GM23338 (cell line): ENCODE results near the gene MVP. TPM values are rescaled to one million over a fixed set of nuclear protein-coding genes. Genes with fewer than 3 reads are reported as not detected.

Source experiments
- ATAC-seq: fragments of 200-7000 bp; cut with Tn5 transposase; 3 replicates; pipeline ENCODE4 v1.9.1; 2020
- DNase-seq: peaks from one replicate; pipeline ENCODE4 v3.0.0-alpha.2; 2015; ENCODE audit warnings: low spot score
- H2AFZ ChIP-seq: fragments of 200-600 bp; sonication (generic); 2 replicates; pipeline ENCODE4 v1.8.0; 2016; ENCODE audit warnings: antibody characterized with exemption, mild to moderate bottlenecking, moderate library complexity
- H3F3A ChIP-seq: fragments of 200-600 bp; sonication (generic); replicated peaks from 2 replicates; pipeline ENCODE4 v1.8.0; 2017; ENCODE audit warnings: antibody characterized with exemption, mixed run types, low read depth
- H3K27ac ChIP-seq: fragments of 200-600 bp; sonication (generic); 2 replicates; pipeline ENCODE4 v1.6.1; 2016; ENCODE audit warnings: low read depth
- H3K27me3 ChIP-seq: fragments of 200-600 bp; sonication (generic); 2 replicates; pipeline ENCODE4 v1.8.0; 2016; ENCODE audit warnings: mild to moderate bottlenecking, mixed run types, moderate library complexity; ENCODE audit not compliant: insufficient read depth
- H3K36me3 ChIP-seq: fragments of 200-600 bp; sonication (generic); 2 replicates; pipeline ENCODE4 v1.8.0; 2016; ENCODE audit warnings: mild to moderate bottlenecking; ENCODE audit not compliant: insufficient read depth
- H3K4me1 ChIP-seq: fragments of 200-600 bp; sonication (generic); 2 replicates; pipeline ENCODE4 v1.8.0; 2016; ENCODE audit warnings: mild to moderate bottlenecking, moderate library complexity; ENCODE audit not compliant: insufficient read depth
- H3K4me2 ChIP-seq: fragments of 200-600 bp; sonication (generic); 2 replicates; pipeline ENCODE4 v1.7.1; 2017; ENCODE audit warnings: mixed run types
- H3K4me3 ChIP-seq: fragments of 200-600 bp; sonication (generic); 2 replicates; pipeline ENCODE4 v1.6.1; 2016; ENCODE audit warnings: mixed run types
- H3K79me2 ChIP-seq: fragments of 200-600 bp; sonication (generic); replicated peaks from 2 replicates; pipeline ENCODE4 v1.8.0; 2017; ENCODE audit warnings: mild to moderate bottlenecking; ENCODE audit not compliant: insufficient read depth
- H3K9me2 ChIP-seq: fragments of 200-600 bp; sonication (generic); 2 replicates; pipeline ENCODE4 v1.8.0; 2017; ENCODE audit not compliant: insufficient read depth
- H4K20me1 ChIP-seq: fragments of 200-600 bp; sonication (generic); replicated peaks from 2 replicates; pipeline ENCODE4 v1.8.0; 2017; ENCODE audit warnings: mild to moderate bottlenecking; ENCODE audit not compliant: insufficient read depth
- H3K27ac Mint-ChIP-seq: 2 replicates; pipeline ENCODE4 v1.8.0; 2020; ENCODE audit warnings: inconsistent platforms, mild to moderate bottlenecking, moderate library complexity, mixed read lengths
- H3K27me3 Mint-ChIP-seq: 3 replicates; pipeline ENCODE4 v1.8.0; 2022; ENCODE audit warnings: low read depth, mild to moderate bottlenecking, moderate library complexity, mixed read lengths, inconsistent platforms; ENCODE audit not compliant: insufficient read depth, poor library complexity
- H3K36me3 Mint-ChIP-seq: 3 replicates; pipeline ENCODE4 v1.8.0; 2021; ENCODE audit warnings: low read depth, mild to moderate bottlenecking, inconsistent platforms, moderate library complexity, mixed read lengths
- H3K4me1 Mint-ChIP-seq: 3 replicates; pipeline ENCODE4 v1.8.0; 2020; ENCODE audit warnings: mild to moderate bottlenecking, inconsistent platforms, mixed read lengths
- H3K4me3 Mint-ChIP-seq: 3 replicates; pipeline ENCODE4 v1.8.0; 2021; ENCODE audit warnings: moderate library complexity, mild to moderate bottlenecking, inconsistent platforms, mixed read lengths
- H3K9me3 Mint-ChIP-seq: 3 replicates; pipeline ENCODE4 v1.8.0; 2020; ENCODE audit warnings: moderate library complexity, mild to moderate bottlenecking, inconsistent platforms, mixed read lengths
- CREB1 ChIP-seq: fragments of 250-450 bp; sonication (Bioruptor Pico); IDR thresholded peaks from 2 replicates; pipeline ENCODE4 v1.5.0; 2020; ENCODE audit warnings: low read depth, mild to moderate bottlenecking, moderate library complexity
- EZH2phosphoT487 ChIP-seq: fragments of 200-600 bp; sonication (generic); IDR thresholded peaks from one replicate; pipeline ENCODE4 v1.8.1; 2018; ENCODE audit warnings: antibody characterized with exemption; ENCODE audit not compliant: unreplicated experiment
- JUNB ChIP-seq: IDR thresholded peaks from one replicate; pipeline ENCODE4 v1.6.1; 2016; ENCODE audit warnings: antibody characterized with exemption; ENCODE audit not compliant: unreplicated experiment
- POLR2AphosphoS5 ChIP-seq: IDR thresholded peaks from 2 replicates; pipeline ENCODE4 v1.6.1; 2016; ENCODE audit warnings: antibody characterized with exemption, low read depth
- REST ChIP-seq: IDR thresholded peaks from one replicate; pipeline ENCODE4 v1.6.1; 2018; ENCODE audit warnings: antibody characterized with exemption; ENCODE audit not compliant: unreplicated experiment
- STAT1 ChIP-seq: IDR thresholded peaks from one replicate; pipeline ENCODE4 v1.6.1; 2016; ENCODE audit warnings: antibody characterized with exemption; ENCODE audit not compliant: unreplicated experiment
- ZNF462 ChIP-seq: fragments of 250-450 bp; sonication (Bioruptor Pico); IDR thresholded peaks from 2 replicates; pipeline ENCODE4 v1.5.0; 2020; ENCODE audit warnings: mild to moderate bottlenecking, moderate library complexity
- polyA plus RNA-seq: library from polyadenylated mRNA; unstranded; fragments of >200 nt; fragmentation: Nextera tagmentation; extraction: Ambion mirVana; gene quantifications from 2 replicates; pipeline ENCODE4 v1.2.1, GENCODE V29; 2016
- total RNA-seq: library from RNA; depleted of rRNA; stranded (reverse); fragments of >200 nt; shearing (Covaris generic); gene quantifications from 2 replicates; pipeline ENCODE4 v1.2.3, GENCODE V29; 2014
- TF ChIP-seq, protein P1 (sequence below), 2 experiments: fragments of 200-600 bp in 1 of 2; sonication (generic) in 1 of 2; conservative IDR thresholded peaks; 2 replicates each; pipeline versions ENCODE4 v1.5.1 to v1.6.1; 2016 to 2017; ENCODE audit warnings: antibody characterized with exemption in 2 of 2, low read depth in 2 of 2, mild to moderate bottlenecking in 2 of 2, moderate library complexity in 1 of 2

Gene MVP
- total and polyA plus RNA-seq, 2 experiments from 2014 or later = 1.4 to 3.7 TPM

DNA sequence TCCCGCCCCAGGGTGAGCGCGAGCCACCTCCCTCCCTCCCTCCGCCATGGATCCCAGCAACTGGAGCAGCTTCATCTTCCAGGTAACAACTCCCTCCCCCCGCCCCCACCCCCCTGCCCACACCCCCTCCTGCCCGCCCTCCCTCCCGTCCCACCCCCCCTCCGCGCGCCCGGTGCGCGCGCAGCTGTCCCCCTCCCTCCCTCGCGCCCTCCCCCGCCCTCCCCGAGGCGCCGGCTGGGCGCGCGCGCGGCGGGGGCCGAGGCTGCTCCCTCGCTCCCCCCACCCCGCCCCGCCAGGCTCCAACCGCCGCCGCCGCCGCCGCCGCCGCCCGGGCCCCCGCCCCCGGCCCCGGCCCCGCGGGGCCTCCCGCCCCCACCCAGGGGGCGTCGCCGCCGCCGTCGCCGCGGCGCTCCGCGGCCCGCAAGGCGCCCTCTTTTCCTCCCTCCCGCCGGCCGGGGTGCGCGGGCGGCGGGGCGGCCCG lies 14.1 kb upstream of the MVP start, which contains the start of gene MAZ:
TSS of gene MAZ (plus strand) at position 431 of the 481 bp plus-strand sequence. CDS start 173 bp downstream, outside the sequence.
- H2AFZ ChIP-seq = no peak within 1 kb of the TSS
- H3K4me3 ChIP-seq = peak within 1 kb of the TSS; percentile 91
- peaks cover 52% of the 10 kb centered on the region for H3K4me1 ChIP-seq
- H3F3A ChIP-seq = peaks cover 52% of the 10 kb centered on the region
- H3K4me1 Mint-ChIP-seq = peaks cover 57% of the 10 kb centered on the region
- ATAC-seq = peak; percentile 0; the same call in 1 of the 3 replicates
- peaks cover 21% of the 10 kb centered on the region for H3K79me2 ChIP-seq
- H3K27ac Mint-ChIP-seq = peak within 1 kb of the TSS; percentile 99
- H3K36me3 Mint-ChIP-seq = peaks cover 65% of the 10 kb centered on the region
- TF ChIP-seq EZH2phosphoT487 (no peak), POLR2AphosphoS5 (no peak), STAT1 (no peak)
- TF ChIP-seq, protein P1, sequence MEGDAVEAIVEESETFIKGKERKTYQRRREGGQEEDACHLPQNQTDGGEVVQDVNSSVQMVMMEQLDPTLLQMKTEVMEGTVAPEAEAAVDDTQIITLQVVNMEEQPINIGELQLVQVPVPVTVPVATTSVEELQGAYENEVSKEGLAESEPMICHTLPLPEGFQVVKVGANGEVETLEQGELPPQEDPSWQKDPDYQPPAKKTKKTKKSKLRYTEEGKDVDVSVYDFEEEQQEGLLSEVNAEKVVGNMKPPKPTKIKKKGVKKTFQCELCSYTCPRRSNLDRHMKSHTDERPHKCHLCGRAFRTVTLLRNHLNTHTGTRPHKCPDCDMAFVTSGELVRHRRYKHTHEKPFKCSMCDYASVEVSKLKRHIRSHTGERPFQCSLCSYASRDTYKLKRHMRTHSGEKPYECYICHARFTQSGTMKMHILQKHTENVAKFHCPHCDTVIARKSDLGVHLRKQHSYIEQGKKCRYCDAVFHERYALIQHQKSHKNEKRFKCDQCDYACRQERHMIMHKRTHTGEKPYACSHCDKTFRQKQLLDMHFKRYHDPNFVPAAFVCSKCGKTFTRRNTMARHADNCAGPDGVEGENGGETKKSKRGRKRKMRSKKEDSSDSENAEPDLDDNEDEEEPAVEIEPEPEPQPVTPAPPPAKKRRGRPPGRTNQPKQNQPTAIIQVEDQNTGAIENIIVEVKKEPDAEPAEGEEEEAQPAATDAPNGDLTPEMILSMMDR (conservative IDR thresholded peaks at IDR 0.05; ENCODE audit: low read depth in 2 of 2) = no peak
- H3K27me3 Mint-ChIP-seq = peaks cover 38% of the 10 kb centered on the region
- peaks cover 17% of the 10 kb centered on the region; the same call in 1 of the 2 replicates for H3K36me3 ChIP-seq
- H3K27me3 ChIP-seq = no peaks in the 10 kb centered on the region
- H3K27ac ChIP-seq = peak within 1 kb of the TSS; percentile 99
- DNase-seq = no peak
- peak within 1 kb of the TSS; percentile 91 for H3K4me3 Mint-ChIP-seq
- H3K9me2 ChIP-seq = no peaks in the 10 kb centered on the region
- H3K4me2 ChIP-seq = peak within 1 kb of the TSS; percentile 97
- H3K9me3 Mint-ChIP-seq = peaks cover 3% of the 10 kb centered on the region
- H4K20me1 ChIP-seq = peaks cover 19% of the 10 kb centered on the region; the same call in 1 of the 2 replicates

DNA sequence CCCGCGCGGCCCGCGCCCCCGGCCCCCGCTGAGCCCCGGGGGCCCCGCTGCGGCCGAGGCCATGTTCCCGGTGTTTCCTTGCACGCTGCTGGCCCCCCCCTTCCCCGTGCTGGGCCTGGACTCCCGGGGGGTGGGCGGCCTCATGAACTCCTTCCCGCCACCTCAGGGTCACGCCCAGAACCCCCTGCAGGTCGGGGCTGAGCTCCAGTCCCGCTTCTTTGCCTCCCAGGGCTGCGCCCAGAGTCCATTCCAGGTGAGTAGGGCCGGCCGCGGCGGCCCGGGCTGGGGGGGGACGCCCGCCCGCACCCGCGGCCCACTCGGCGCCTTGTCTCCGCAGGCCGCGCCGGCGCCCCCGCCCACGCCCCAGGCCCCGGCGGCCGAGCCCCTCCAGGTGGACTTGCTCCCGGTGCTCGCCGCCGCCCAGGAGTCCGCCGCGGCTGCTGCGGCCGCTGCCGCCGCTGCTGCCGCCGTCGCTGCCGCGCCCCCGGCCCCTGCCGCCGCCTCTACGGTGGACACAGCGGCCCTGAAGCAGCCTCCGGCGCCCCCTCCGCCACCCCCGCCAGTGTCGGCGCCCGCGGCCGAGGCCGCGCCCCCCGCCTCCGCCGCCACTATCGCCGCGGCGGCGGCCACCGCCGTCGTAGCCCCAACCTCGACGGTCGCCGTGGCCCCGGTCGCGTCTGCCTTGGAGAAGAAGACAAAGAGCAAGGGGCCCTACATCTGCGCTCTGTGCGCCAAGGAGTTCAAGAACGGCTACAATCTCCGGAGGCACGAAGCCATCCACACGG lies 13.4 kb upstream of the MVP start:
- Histone ChIP-seq H3K9me2 (no peaks in the 10 kb centered on the region), H2AFZ (no peak overlapping the region), H3K4me1 (peaks cover 52% of the 10 kb centered on the region), H3K27me3 (no peaks in the 10 kb centered on the region), H3F3A (peaks cover 57% of the 10 kb centered on the region), H3K36me3 (peaks cover 17% of the 10 kb centered on the region; the same call in 1 of the 2 replicates), H3K4me3 (peak overlapping the region; percentile 87), H3K79me2 (peaks cover 21% of the 10 kb centered on the region), H4K20me1 (peaks cover 19% of the 10 kb centered on the region; the same call in 1 of the 2 replicates), H3K4me2 (peak overlapping the region; percentile 97), H3K27ac (peak overlapping the region; percentile 69; the same call in 1 of the 2 replicates)
- TF ChIP-seq REST (no peak), ZNF462 (CRISPR knock-in tag) (no peak), JUNB (no peak), POLR2AphosphoS5 (peak; percentile 53), CREB1 (CRISPR knock-in tag) (no peak)
- peak overlapping the region; percentile 86 for H3K4me3 Mint-ChIP-seq
- peaks cover 58% of the 10 kb centered on the region for H3K36me3 Mint-ChIP-seq
- DNase-seq (peak; percentile 76), ATAC-seq (no peak)
- H3K4me1 Mint-ChIP-seq = peaks cover 55% of the 10 kb centered on the region
- H3K27ac Mint-ChIP-seq = no peak overlapping the region
- H3K27me3 Mint-ChIP-seq = peaks cover 43% of the 10 kb centered on the region
- peaks cover 3% of the 10 kb centered on the region for H3K9me3 Mint-ChIP-seq
